Gastrocnemius medialis (tissue), 4 donors: Measurements from ENCODE around the gene WDR86. TPM values are rescaled to one million over a fixed set of nuclear protein-coding genes. Genes with fewer than 3 reads are reported as not detected.

ENCODE experiments used
- ATAC-seq, 2 donors: fragments of 150-250 bp; one replicate each; pipeline ENCODE4 v1.9.1; 2016
- DNase-seq, 2 donors: peaks; one replicate each; pipeline ENCODE4 v3.0.0-alpha.2; 2019
- H3K27ac ChIP-seq, 4 donors: fragments of 200-600 bp; sonication (generic); 1 replicate in 1 of 4; 2 replicates in 3 of 4; pipeline ENCODE4 v1.5.1; 2016 to 2018; ENCODE audit warnings: mild to moderate bottlenecking in 2 of 4, moderate library complexity in 1 of 4
- H3K27me3 ChIP-seq, 3 donors: fragments of 200-600 bp; sonication (generic) in 2 of 3; 1 replicate in 1 of 3; 2 replicates in 2 of 3; pipeline versions ENCODE4 v1.5.1 to v1.6.0; 2016 to 2019; ENCODE audit warnings: mild to moderate bottlenecking in 1 of 3, moderate library complexity in 1 of 3
- H3K36me3 ChIP-seq, 2 donors: fragments of 200-600 bp; sonication (generic) in 1 of 2; one replicate each; pipeline ENCODE4 v1.5.1; 2017 to 2018
- H3K4me1 ChIP-seq, 2 donors: fragments of 200-600 bp; sonication (generic) in 1 of 2; one replicate each; pipeline ENCODE4 v1.5.1; 2016 to 2017; ENCODE audit warnings: mild to moderate bottlenecking in 2 of 2
- H3K4me3 ChIP-seq, 4 donors: fragments of 200-600 bp; sonication (generic) in 3 of 4; 1 replicate in 1 of 4; 2 replicates in 3 of 4; pipeline ENCODE4 v1.5.1; 2016 to 2019; ENCODE audit warnings: mild to moderate bottlenecking in 2 of 4
- H3K9me3 ChIP-seq, 3 donors: fragments of 200-600 bp; sonication (generic) in 2 of 3; 1 replicate in 1 of 3; 2 replicates in 2 of 3; pipeline ENCODE4 v1.5.1; 2016 to 2019
- POLR2A ChIP-seq, 2 donors: fragments of 450-650 bp; IDR thresholded peaks; one replicate each; pipeline ENCODE4 v1.6.1; 2017; ENCODE audit warnings: antibody characterized with exemption in 2 of 2, mild to moderate bottlenecking in 2 of 2, moderate library complexity in 2 of 2
- in situ Hi-C, 4 donors: fragments of 200-750 bp; cut with MboI; loops; one replicate each; pipeline versions ENCODE4 v1.15.0 to v1.8.0; 2017; ENCODE audit warnings: low sequenced_read_pairs in 4 of 4
- intact Hi-C: fragments of 100-400 bp; cut with DNase I; formaldehyde crosslinking; loops from one replicate; pipeline ENCODE4 v1.15.1; 2023; ENCODE audit warnings: low total_unique reads
- total RNA-seq, 4 donors: library from RNA; depleted of rRNA; stranded (reverse); fragments of >200 nt; gene quantifications; one replicate each; pipeline versions ENCODE4 v1.1.0 to v1.2.3, GENCODE V29; 2016
- TF ChIP-seq, protein P1 (sequence below), 5 experiments: fragments of 450-650 bp in 3 of 5; fragments of 200-600 bp in 2 of 5; sonication (generic) in 2 of 5; IDR thresholded peaks in 4 of 5; conservative IDR thresholded peaks in 1 of 5; 1 replicate in 4 of 5; 2 replicates in 1 of 5; pipeline ENCODE4 v1.5.1; 2016 to 2019; ENCODE audit warnings: antibody characterized with exemption in 5 of 5, mild to moderate bottlenecking in 3 of 5, moderate library complexity in 3 of 5

Gene WDR86
- total RNA-seq, 4 donors from 2014 or later = 0.13 to 0.31 TPM; not detected in 2

DNA sequence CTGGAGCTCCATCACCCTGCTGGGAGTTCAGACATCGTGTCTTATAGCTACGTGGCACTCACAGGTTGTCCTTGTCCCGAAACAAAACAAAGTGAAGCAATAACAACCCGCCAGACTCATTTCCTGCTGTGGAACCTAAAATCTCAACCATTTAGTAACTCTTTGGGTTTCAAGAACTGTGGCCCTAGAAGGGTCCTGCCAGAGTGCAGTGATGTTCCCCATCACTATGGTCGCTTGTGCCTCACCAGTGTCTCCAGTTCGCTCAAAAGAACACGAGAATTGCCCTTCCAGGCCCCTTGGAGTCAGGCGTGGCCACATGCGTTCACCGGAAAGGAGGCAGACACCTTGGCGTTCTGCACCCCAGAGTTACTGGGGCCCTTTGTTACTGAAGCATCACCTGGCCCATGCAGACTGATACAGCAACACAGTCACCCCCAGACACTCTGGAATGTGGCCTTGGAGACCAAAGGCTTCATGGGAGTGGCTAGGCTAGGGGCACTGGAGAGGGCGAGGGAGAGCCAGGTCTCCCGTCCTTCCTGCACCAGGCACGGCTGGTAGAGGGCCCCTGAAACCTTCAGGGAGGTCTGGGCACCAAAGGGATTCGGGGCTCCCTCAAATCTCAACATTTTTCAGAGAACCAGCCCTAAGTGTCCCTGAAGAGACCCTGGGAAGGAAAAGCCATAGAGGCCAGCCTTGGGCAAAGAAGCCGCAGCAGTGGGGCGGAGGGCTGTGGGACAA is 29.2 kb upstream of the WDR86 start:
- peak overlapping the region in 1 of 4 donors; percentile 21 for H3K4me3 ChIP-seq
- ATAC-seq = no peak
- intact Hi-C loops (no loop called here), in situ Hi-C loops (no loop called here)
- DNase-seq = no peak
- no peak overlapping the region for H3K27ac ChIP-seq
- peaks cover 14 to 27% (median 22%) of the 10 kb centered on the region in 3 donors for H3K27me3 ChIP-seq
- TF ChIP-seq, protein P1, sequence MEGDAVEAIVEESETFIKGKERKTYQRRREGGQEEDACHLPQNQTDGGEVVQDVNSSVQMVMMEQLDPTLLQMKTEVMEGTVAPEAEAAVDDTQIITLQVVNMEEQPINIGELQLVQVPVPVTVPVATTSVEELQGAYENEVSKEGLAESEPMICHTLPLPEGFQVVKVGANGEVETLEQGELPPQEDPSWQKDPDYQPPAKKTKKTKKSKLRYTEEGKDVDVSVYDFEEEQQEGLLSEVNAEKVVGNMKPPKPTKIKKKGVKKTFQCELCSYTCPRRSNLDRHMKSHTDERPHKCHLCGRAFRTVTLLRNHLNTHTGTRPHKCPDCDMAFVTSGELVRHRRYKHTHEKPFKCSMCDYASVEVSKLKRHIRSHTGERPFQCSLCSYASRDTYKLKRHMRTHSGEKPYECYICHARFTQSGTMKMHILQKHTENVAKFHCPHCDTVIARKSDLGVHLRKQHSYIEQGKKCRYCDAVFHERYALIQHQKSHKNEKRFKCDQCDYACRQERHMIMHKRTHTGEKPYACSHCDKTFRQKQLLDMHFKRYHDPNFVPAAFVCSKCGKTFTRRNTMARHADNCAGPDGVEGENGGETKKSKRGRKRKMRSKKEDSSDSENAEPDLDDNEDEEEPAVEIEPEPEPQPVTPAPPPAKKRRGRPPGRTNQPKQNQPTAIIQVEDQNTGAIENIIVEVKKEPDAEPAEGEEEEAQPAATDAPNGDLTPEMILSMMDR (IDR thresholded peaks at IDR 0.05 in 4 of 5, conservative IDR thresholded peaks at IDR 0.05 in 1 of 5) = no peak
- no peak for TF ChIP-seq POLR2A (IDR thresholded peaks at IDR 0.05)
- H3K36me3 ChIP-seq = no peaks in the 10 kb centered on the region
- H3K9me3 ChIP-seq = no peaks in the 10 kb centered on the region
- H3K4me1 ChIP-seq = peaks cover 0 to 7% of the 10 kb centered on the region in 2 donors

GRCh38 chr7:151437866-151438516 is 28.2 kb upstream of the WDR86 start:
- intact Hi-C loops = no loop called here
- Histone ChIP-seq H3K4me1 (peaks cover 0 to 7% of the 10 kb centered on the region in 2 donors), H3K27me3 (peaks cover 14 to 27% (median 22%) of the 10 kb centered on the region in 3 donors)

GRCh38 chr7:151437159-151437553 is 27.3 kb upstream of the WDR86 start:
- ATAC-seq (no peak), DNase-seq (no peak)
- in situ Hi-C loops = no loop called here
- TF ChIP-seq, protein P1 (IDR thresholded peaks at IDR 0.05 in 4 of 5, conservative IDR thresholded peaks at IDR 0.05 in 1 of 5) = no peak
- no peak for TF ChIP-seq POLR2A (IDR thresholded peaks at IDR 0.05)
- intact Hi-C loops = no loop called here
- Histone ChIP-seq H3K27me3 (peaks cover 14 to 27% (median 22%) of the 10 kb centered on the region in 3 donors), H3K4me3 (no peak overlapping the region), H3K9me3 (no peaks in the 10 kb centered on the region), H3K27ac (no peak overlapping the region), H3K36me3 (no peaks in the 10 kb centered on the region), H3K4me1 (peaks cover 0 to 7% of the 10 kb centered on the region in 2 donors)

More at GRCh38 chr7:151437866-151438516, 28.2 kb upstream of the WDR86 start:
- DNase-seq (no peak), ATAC-seq (no peak)
- H3K4me3 ChIP-seq = no peak overlapping the region
- no peaks in the 10 kb centered on the region for H3K36me3 ChIP-seq
- no peak for TF ChIP-seq POLR2A (IDR thresholded peaks at IDR 0.05)
- TF ChIP-seq, protein P1 (IDR thresholded peaks at IDR 0.05 in 4 of 5, conservative IDR thresholded peaks at IDR 0.05 in 1 of 5) = no peak
- in situ Hi-C loops = no loop called here
- no peaks in the 10 kb centered on the region for H3K9me3 ChIP-seq
- no peak overlapping the region for H3K27ac ChIP-seq

GRCh38 chr7:151436446-151437158 is 26.8 kb upstream of the WDR86 start:
- Histone ChIP-seq H3K27ac (no peak overlapping the region), H3K36me3 (no peaks in the 10 kb centered on the region), H3K9me3 (no peaks in the 10 kb centered on the region), H3K4me1 (peaks cover 0 to 7% of the 10 kb centered on the region in 2 donors), H3K4me3 (no peak overlapping the region), H3K27me3 (peaks cover 14 to 27% (median 22%) of the 10 kb centered on the region in 3 donors)
- ATAC-seq (no peak), DNase-seq (peak in 1 of 2 donors; percentile 4)
- TF ChIP-seq POLR2A (IDR thresholded peaks at IDR 0.05) = no peak
- TF ChIP-seq, protein P1 (IDR thresholded peaks at IDR 0.05 in 4 of 5, conservative IDR thresholded peaks at IDR 0.05 in 1 of 5) = no peak
- in situ Hi-C loops (no loop called here), intact Hi-C loops (no loop called here)
